A673 (cell line): ENCODE results near the gene CEACAM6. TPM values are rescaled to one million over a fixed set of nuclear protein-coding genes. Genes with fewer than 3 reads are reported as not detected.

Source experiments
- BruUV-seq: library from RNA; stranded (reverse); fragments of 400-500 nt; replicated peaks from 2 replicates; lab custom pipeline; 2021; lab: Mats Ljungman, UMichigan
- CTCF ChIA-PET: fragments of 300-600 bp; sonication (Branson Sonifier 250); formaldehyde crosslinking; loops from one replicate; lab custom pipeline; 2022; ENCODE audit warnings: antibody characterized with exemption; lab: Charles Lee
- POLR2A ChIA-PET: fragments of 300-600 bp; sonication (Branson Sonifier 250); formaldehyde crosslinking; loops from one replicate; lab custom pipeline; 2022; ENCODE audit warnings: antibody characterized with exemption; ENCODE audit not compliant: low non-redundant PET; lab: Charles Lee
- DNase-seq: peaks from one replicate; pipeline ENCODE4 v3.0.0-alpha.2; 2015; ENCODE audit warnings: low spot score
- H3K27ac ChIP-seq: fragments of 200-600 bp; sonication (generic); 2 replicates; pipeline ENCODE4 v1.5.1; 2016; ENCODE audit warnings: mixed run types, low read depth, mild to moderate bottlenecking, mixed read lengths, antibody characterized with exemption, low read length; ENCODE audit not compliant: poor library complexity, severe bottlenecking
- H3K27me3 ChIP-seq: fragments of 200-600 bp; sonication (generic); replicated peaks from 2 replicates; pipeline ENCODE4 v1.6.1; 2017; ENCODE audit warnings: mixed run types, low read depth, mild to moderate bottlenecking, mixed read lengths, antibody characterized with exemption, low read length; ENCODE audit not compliant: insufficient read depth, poor library complexity
- H3K36me3 ChIP-seq: fragments of 200-600 bp; sonication (generic); 2 replicates; pipeline ENCODE4 v1.6.1; 2016; ENCODE audit warnings: mixed run types, mild to moderate bottlenecking, mixed read lengths, antibody characterized with exemption, low read length; ENCODE audit not compliant: insufficient read depth, poor library complexity, severe bottlenecking
- H3K4me1 ChIP-seq: fragments of 200-600 bp; sonication (generic); 2 replicates; pipeline ENCODE4 v1.6.1; 2017; ENCODE audit warnings: mixed run types, mild to moderate bottlenecking, mixed read lengths, antibody characterized with exemption, low read length; ENCODE audit not compliant: insufficient read depth, poor library complexity, severe bottlenecking
- H3K4me3 ChIP-seq: fragments of 200-600 bp; sonication (generic); 2 replicates; pipeline ENCODE4 v1.5.1; 2016; ENCODE audit warnings: low read depth, mixed run types, mild to moderate bottlenecking, mixed read lengths, low read length; ENCODE audit not compliant: poor library complexity, severe bottlenecking
- H3K9me3 ChIP-seq: fragments of 200-600 bp; sonication (generic); 2 replicates; pipeline ENCODE4 v1.6.1; 2016; ENCODE audit warnings: mixed run types, low read depth, mild to moderate bottlenecking, mixed read lengths, antibody characterized with exemption, low read length; ENCODE audit not compliant: poor library complexity, severe bottlenecking
- EZH2 ChIP-seq: fragments of 200-600 bp; sonication (generic); IDR thresholded peaks from 2 replicates; pipeline ENCODE4 v1.6.1; 2017; ENCODE audit warnings: borderline replicate concordance, low read depth, mild to moderate bottlenecking, mixed read lengths, antibody characterized with exemption, low read length; ENCODE audit not compliant: poor library complexity, severe bottlenecking
- intact Hi-C: fragments of 100-400 bp; cut with micrococcal nuclease; formaldehyde crosslinking; loops from one replicate; pipeline ENCODE4 v1.10.0; 2022; ENCODE audit not compliant: unreplicated experiment
- total RNA-seq: library from RNA; stranded (reverse); gene quantifications from 2 replicates; pipeline ENCODE4 v1.2.3, GENCODE V29; 2021
- TF ChIP-seq, protein P1 (sequence below): fragments of 300-800, 200-600 bp; sonication (generic); conservative IDR thresholded peaks from 2 replicates; pipeline ENCODE4 v1.5.1; 2017; ENCODE audit warnings: low read depth, mild to moderate bottlenecking, antibody characterized with exemption, low read length, moderate library complexity, mixed read lengths

Gene CEACAM6
- total RNA-seq, 1 experiment from 2014 or later = 2.4 TPM

DNA sequence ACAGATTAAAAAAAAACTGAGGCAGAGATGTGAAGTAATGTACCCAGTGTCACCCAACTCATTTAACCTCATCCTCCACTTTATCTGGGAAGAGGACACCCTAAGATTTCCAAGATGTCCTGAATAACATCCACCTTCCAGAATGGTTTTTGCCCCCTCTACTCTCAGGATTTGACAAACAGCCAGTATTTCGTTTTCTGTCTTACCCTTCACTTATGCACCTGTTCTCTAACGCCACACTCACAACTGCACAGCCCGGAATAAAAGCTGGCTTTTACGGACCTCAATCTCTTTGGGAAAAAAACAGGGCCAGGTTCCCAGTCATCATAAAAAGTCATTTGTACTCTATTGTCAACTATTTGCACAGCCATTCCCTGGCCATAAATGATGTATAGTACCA is 21.2 kb upstream of the CEACAM6 start:
- H3K36me3 ChIP-seq = no peaks in the 10 kb centered on the region
- no peaks in the 10 kb centered on the region for H3K27me3 ChIP-seq
- no TSS peak for BruUV-seq
- no peak overlapping the region for H3K27ac ChIP-seq
- TF ChIP-seq, protein P1, sequence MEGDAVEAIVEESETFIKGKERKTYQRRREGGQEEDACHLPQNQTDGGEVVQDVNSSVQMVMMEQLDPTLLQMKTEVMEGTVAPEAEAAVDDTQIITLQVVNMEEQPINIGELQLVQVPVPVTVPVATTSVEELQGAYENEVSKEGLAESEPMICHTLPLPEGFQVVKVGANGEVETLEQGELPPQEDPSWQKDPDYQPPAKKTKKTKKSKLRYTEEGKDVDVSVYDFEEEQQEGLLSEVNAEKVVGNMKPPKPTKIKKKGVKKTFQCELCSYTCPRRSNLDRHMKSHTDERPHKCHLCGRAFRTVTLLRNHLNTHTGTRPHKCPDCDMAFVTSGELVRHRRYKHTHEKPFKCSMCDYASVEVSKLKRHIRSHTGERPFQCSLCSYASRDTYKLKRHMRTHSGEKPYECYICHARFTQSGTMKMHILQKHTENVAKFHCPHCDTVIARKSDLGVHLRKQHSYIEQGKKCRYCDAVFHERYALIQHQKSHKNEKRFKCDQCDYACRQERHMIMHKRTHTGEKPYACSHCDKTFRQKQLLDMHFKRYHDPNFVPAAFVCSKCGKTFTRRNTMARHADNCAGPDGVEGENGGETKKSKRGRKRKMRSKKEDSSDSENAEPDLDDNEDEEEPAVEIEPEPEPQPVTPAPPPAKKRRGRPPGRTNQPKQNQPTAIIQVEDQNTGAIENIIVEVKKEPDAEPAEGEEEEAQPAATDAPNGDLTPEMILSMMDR = no peak
- no peak for TF ChIP-seq EZH2
- CTCF ChIA-PET = no interaction called here
- DNase-seq = no peak
- POLR2A ChIA-PET = no interaction called here
- H3K4me1 ChIP-seq = peaks cover 12% of the 10 kb centered on the region
- no peaks in the 10 kb centered on the region for H3K9me3 ChIP-seq
- intact Hi-C loops = no loop called here
- no peak overlapping the region for H3K4me3 ChIP-seq

DNA sequence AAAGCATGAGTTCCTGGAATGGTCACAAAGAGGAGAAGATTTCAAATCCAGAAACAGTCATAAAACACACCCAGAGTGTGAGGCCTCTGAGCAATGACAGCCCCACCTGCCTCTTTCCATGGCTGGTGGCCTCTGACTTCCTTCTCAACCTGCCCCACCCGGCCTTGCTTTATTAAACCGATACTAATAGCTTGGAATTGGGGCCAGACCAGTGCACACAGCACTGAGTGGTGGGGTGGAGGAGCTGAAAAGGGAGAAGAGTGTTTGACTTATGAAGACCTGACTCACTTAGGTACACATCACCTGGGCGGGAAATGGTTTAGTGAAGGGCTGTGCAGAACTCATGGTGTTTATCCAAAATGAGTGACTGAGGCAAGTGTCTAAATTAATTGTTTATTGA is 20.7 kb upstream of the CEACAM6 start:
- Histone ChIP-seq H3K27me3 (no peaks in the 10 kb centered on the region), H3K4me1 (peaks cover 13% of the 10 kb centered on the region), H3K27ac (no peak overlapping the region), H3K36me3 (no peaks in the 10 kb centered on the region), H3K4me3 (no peak overlapping the region), H3K9me3 (no peaks in the 10 kb centered on the region)
- BruUV-seq = no TSS peak
- ChIA-PET POLR2A (no interaction called here), CTCF (no interaction called here)
- TF ChIP-seq EZH2 = no peak
- TF ChIP-seq, protein P1 = no peak
- no peak for DNase-seq
- intact Hi-C loops = no loop called here

GRCh38 chr19:41735071-41735600 is 20.2 kb upstream of the CEACAM6 start:
- Histone ChIP-seq H3K36me3 (no peaks in the 10 kb centered on the region), H3K4me1 (peaks cover 11% of the 10 kb centered on the region), H3K4me3 (no peak overlapping the region), H3K9me3 (no peaks in the 10 kb centered on the region), H3K27ac (peak overlapping the region; percentile 28), H3K27me3 (no peaks in the 10 kb centered on the region)
- DNase-seq = no peak
- no TSS peak for BruUV-seq
- TF ChIP-seq, protein P1 = no peak
- TF ChIP-seq EZH2 = no peak
- ChIA-PET POLR2A (no interaction called here), CTCF (no interaction called here)
- intact Hi-C loops = no loop called here
